Spleen (tissue), 11 donors: ENCODE data around the gene RSBN1L. TPM values are rescaled to one million over a fixed set of nuclear protein-coding genes. Genes with fewer than 3 reads are reported as not detected.

Experiments
- DNase-seq: peaks from one replicate; pipeline ENCODE4 v3.0.0-alpha.2; 2020
- H3K27ac ChIP-seq, 8 donors: fragments of 200-600 bp; sonication (generic) in 7 of 8; 1 replicate in 4 of 8; 2 replicates in 4 of 8; pipeline versions ENCODE4 v1.5.0 to v1.8.0; 2016 to 2021; ENCODE audit warnings: inconsistent platforms in 4 of 8, mild to moderate bottlenecking in 4 of 8, moderate library complexity in 1 of 8
- H3K27me3 ChIP-seq, 7 donors: fragments of 200-600 bp; sonication (generic) in 6 of 7; replicated peaks in 1 of 7; 1 replicate in 4 of 7; 2 replicates in 3 of 7; pipeline versions ENCODE4 v1.5.0 to v1.8.0; 2016 to 2021; ENCODE audit warnings: inconsistent platforms in 3 of 7, mild to moderate bottlenecking in 1 of 7
- H3K36me3 ChIP-seq, 6 donors: fragments of 200-600 bp; sonication (generic) in 5 of 6; 1 replicate in 4 of 6; 2 replicates in 2 of 6; pipeline versions ENCODE4 v1.5.0 to v1.8.0; 2016 to 2021; ENCODE audit warnings: inconsistent platforms in 2 of 6
- H3K4me1 ChIP-seq, 6 donors: fragments of 200-600 bp; sonication (generic) in 5 of 6; 1 replicate in 3 of 6; 2 replicates in 3 of 6; pipeline versions ENCODE4 v1.5.0 to v1.8.0; 2016 to 2021; ENCODE audit warnings: inconsistent platforms in 3 of 6
- H3K4me3 ChIP-seq, 8 donors: fragments of 200-600 bp; sonication (generic) in 7 of 8; 1 replicate in 4 of 8; 2 replicates in 4 of 8; pipeline versions ENCODE4 v1.5.0 to v1.8.0; 2016 to 2021; ENCODE audit warnings: inconsistent platforms in 4 of 8, mild to moderate bottlenecking in 4 of 8, moderate library complexity in 2 of 8
- H3K9me3 ChIP-seq, 8 donors: fragments of 200-600 bp; sonication (generic) in 7 of 8; 1 replicate in 4 of 8; 2 replicates in 4 of 8; pipeline versions ENCODE4 v1.5.0 to v1.8.0; 2016 to 2021; ENCODE audit warnings: inconsistent platforms in 4 of 8
- POLR2A ChIP-seq, 3 donors: fragments of 450-650 bp; IDR thresholded peaks; one replicate each; pipeline ENCODE4 v1.5.1; 2017; ENCODE audit warnings: antibody characterized with exemption in 3 of 3, mild to moderate bottlenecking in 1 of 3
- POLR2AphosphoS5 ChIP-seq, 3 donors: sonication (generic); formaldehyde crosslinking; IDR thresholded peaks; one replicate each; pipeline ENCODE4 v1.5.1; 2017; ENCODE audit warnings: antibody characterized with exemption in 3 of 3
- WGBS, 5 donors: extraction: QIAGEN DNeasy Blood & Tissue Kit in 3 of 5; methylation state at CpG; one replicate each; pipeline versions ENCODE4 v1.1.5 to v1.1.7; 2013 to 2018; 5-methylcytosine and 5-hydroxymethylcytosine counted together
- intact Hi-C: fragments of 100-400 bp; cut with DNase I; formaldehyde crosslinking; loops from one replicate; pipeline ENCODE4 v1.15.0; 2023; ENCODE audit warnings: low total_unique reads
- polyA plus RNA-seq, 3 donors: library from polyadenylated mRNA; stranded (reverse); fragments of 200-250 nt; gene quantifications; one replicate each; pipeline ENCODE4 v1.2.1, GENCODE V29; 2013
- total RNA-seq, 7 donors: library from RNA; depleted of rRNA in 3 of 7; stranded (reverse); fragments of >200 nt in 3 of 7; fragmentation: NEBNext Ultra II Directional in 4 of 7; extraction: Animal tissue kit (Norgen Biotek cat#: 25700) in 4 of 7; gene quantifications; one replicate each; pipeline versions ENCODE4 v1.1.0 to v1.2.1, GENCODE V29; 2016 to 2021
- TF ChIP-seq, protein P1 (sequence below), 11 experiments: fragments of 200-600 bp in 7 of 11; fragments of 450-650 bp in 4 of 11; sonication (generic) in 4 of 11; IDR thresholded peaks in 8 of 11; conservative IDR thresholded peaks in 3 of 11; 1 replicate in 7 of 11; 2 replicates in 4 of 11; pipeline versions ENCODE4 v1.4.0 to v1.8.0; 2016 to 2021; ENCODE audit warnings: antibody characterized with exemption in 11 of 11, inconsistent platforms in 4 of 11, mild to moderate bottlenecking in 1 of 11
- donor health status: healthy with polysubstance abuse.
- donor health status: DM: no; HTN: no; CAD: no; lungs with moderate emphysema.
- donor health status: DM: no; HTN: no; CAD: no.
- donor health status: Bipolar disorder and iron deficiency.
- donor health status: healthy.
- donor health status: DM: no; HTN: no; CAD: no.
- donor health status: DM: yes; HTN: yes; CAD: no.

RSBN1L gene
- total and polyA plus RNA-seq, 10 donors, result 9.4 to 32.5 (median 27.5) TPM

DNA sequence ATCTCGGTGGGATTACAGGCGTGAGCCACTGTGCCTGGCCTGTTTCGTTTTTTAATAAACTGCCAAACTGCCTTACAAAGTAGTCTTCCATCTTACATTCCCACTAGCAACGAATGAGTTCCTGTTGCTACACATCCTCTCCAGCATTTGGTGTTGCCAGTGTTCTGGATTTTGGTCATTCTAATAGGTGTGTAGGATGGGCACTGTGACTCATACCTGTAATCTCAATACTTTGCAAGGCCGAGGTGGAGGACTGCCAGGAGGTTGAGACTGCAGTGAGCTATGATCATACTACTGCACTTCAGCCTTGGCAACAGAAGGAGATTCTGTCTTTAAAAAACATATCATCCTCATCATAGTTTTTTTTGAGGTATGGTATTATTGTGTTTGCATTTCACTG is 21.4 kb upstream of the RSBN1L start:
- WGBS, 5 donors, result 64 to 87% (median 75%) methylated on average over 5 of the region's 5 CpGs
- no peak overlapping the region for H3K27ac ChIP-seq
- no peak overlapping the region for H3K4me3 ChIP-seq
- no peaks in the 10 kb centered on the region for H3K27me3 ChIP-seq
- TF ChIP-seq POLR2AphosphoS5 (IDR thresholded peaks at IDR 0.05), result no peak
- TF ChIP-seq, protein P1, sequence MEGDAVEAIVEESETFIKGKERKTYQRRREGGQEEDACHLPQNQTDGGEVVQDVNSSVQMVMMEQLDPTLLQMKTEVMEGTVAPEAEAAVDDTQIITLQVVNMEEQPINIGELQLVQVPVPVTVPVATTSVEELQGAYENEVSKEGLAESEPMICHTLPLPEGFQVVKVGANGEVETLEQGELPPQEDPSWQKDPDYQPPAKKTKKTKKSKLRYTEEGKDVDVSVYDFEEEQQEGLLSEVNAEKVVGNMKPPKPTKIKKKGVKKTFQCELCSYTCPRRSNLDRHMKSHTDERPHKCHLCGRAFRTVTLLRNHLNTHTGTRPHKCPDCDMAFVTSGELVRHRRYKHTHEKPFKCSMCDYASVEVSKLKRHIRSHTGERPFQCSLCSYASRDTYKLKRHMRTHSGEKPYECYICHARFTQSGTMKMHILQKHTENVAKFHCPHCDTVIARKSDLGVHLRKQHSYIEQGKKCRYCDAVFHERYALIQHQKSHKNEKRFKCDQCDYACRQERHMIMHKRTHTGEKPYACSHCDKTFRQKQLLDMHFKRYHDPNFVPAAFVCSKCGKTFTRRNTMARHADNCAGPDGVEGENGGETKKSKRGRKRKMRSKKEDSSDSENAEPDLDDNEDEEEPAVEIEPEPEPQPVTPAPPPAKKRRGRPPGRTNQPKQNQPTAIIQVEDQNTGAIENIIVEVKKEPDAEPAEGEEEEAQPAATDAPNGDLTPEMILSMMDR (IDR thresholded peaks at IDR 0.05 in 8 of 11, conservative IDR thresholded peaks at IDR 0.05 in 3 of 11), result no peak
- no peak for TF ChIP-seq POLR2A (IDR thresholded peaks at IDR 0.05)
- intact Hi-C loops, result no loop called here
- DNase-seq, result no peak
- peaks cover 0 to 14% (median 0%) of the 10 kb centered on the region in 6 donors for H3K36me3 ChIP-seq
- no peaks in the 10 kb centered on the region for H3K4me1 ChIP-seq
- no peaks in the 10 kb centered on the region for H3K9me3 ChIP-seq

DNA sequence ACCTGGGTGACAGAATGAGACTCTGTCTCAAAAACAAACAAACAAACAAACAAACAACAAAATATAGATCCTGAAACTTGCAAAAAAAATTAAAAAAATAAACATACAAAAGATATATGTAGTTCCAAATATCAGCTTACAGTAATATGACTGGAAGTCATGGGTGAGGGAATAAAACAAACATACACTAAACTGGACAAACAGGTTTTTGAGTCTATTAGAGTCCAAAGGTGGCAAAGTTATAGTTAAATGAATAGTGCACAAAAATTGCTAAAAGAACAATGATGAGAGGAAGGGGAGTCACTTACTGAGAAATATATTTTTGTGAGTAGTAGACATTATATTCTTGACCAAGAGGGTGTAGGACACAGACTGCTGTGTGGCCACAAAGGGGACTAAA is 16.7 kb upstream of the RSBN1L start:
- Histone ChIP-seq H3K9me3 (no peaks in the 10 kb centered on the region), H3K27ac (no peak overlapping the region), H3K27me3 (no peaks in the 10 kb centered on the region), H3K4me3 (no peak overlapping the region), H3K4me1 (peaks cover 0 to 8% (median 0%) of the 10 kb centered on the region in 6 donors), H3K36me3 (peaks cover 0 to 31% (median 13%) of the 10 kb centered on the region in 6 donors)
- no peak for DNase-seq
- intact Hi-C loops, result no loop called here
- no peak for TF ChIP-seq POLR2A (IDR thresholded peaks at IDR 0.05)
- TF ChIP-seq POLR2AphosphoS5 (IDR thresholded peaks at IDR 0.05), result no peak
- TF ChIP-seq, protein P1 (IDR thresholded peaks at IDR 0.05 in 8 of 11, conservative IDR thresholded peaks at IDR 0.05 in 3 of 11), result no peak

DNA sequence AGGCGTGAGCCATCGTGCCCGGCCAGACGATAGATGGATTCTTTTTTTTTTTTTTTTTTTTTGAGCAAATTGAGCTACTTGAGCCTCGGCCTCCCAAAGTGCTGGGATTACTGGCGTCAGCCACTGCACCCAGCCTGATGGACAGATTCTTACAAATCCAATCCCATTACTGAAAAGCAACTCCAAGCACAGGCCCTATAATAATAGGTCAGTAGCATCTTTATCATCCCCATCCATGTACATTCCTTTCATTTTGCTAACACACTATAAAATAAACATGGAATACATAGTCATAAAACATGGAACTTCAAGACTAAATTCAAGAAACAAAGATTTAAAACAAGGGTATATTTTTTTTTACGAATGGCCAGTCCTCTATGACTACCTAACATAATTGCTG is 16.0 kb upstream of the RSBN1L start:
- intact Hi-C loops, result no loop called here
- no peaks in the 10 kb centered on the region for H3K27me3 ChIP-seq
- no peak overlapping the region for H3K4me3 ChIP-seq
- no peaks in the 10 kb centered on the region for H3K9me3 ChIP-seq
- H3K27ac ChIP-seq, result no peak overlapping the region
- H3K36me3 ChIP-seq, result peaks cover 0 to 31% (median 13%) of the 10 kb centered on the region in 6 donors
- no peak for DNase-seq
- 95 to 98% (median 96%) methylated on average over 6 to 7 of the region's 7 CpGs for WGBS, 5 donors
- TF ChIP-seq POLR2A (IDR thresholded peaks at IDR 0.05) (no peak), POLR2AphosphoS5 (IDR thresholded peaks at IDR 0.05) (no peak)
- TF ChIP-seq, protein P1 (IDR thresholded peaks at IDR 0.05 in 8 of 11, conservative IDR thresholded peaks at IDR 0.05 in 3 of 11), result no peak
- peaks cover 0 to 15% (median 3%) of the 10 kb centered on the region in 6 donors for H3K4me1 ChIP-seq

DNA sequence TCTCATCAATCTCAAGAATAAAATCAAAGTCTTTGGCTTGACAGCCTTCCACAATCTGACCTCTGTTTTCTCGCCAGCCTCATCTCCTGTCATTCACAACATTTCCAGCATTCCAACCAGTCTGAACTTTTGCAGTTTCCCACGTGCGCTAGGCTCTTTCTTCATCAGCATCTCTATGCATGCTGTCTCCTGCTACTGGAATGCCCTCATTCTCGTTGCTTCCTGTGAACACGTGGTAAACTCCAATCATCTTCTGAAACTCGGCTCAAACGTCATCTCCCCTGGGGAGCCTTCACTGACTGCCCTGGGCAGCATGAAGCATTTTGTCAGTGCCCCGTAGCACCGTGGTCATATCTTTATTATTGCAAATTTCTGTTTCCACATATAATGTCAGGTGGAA is 12.2 kb upstream of the RSBN1L start:
- TF ChIP-seq POLR2AphosphoS5 (IDR thresholded peaks at IDR 0.05), result no peak
- TF ChIP-seq, protein P1 (IDR thresholded peaks at IDR 0.05 in 8 of 11, conservative IDR thresholded peaks at IDR 0.05 in 3 of 11), result no peak
- TF ChIP-seq POLR2A (IDR thresholded peaks at IDR 0.05), result no peak

More for the DNA sequence above, 12.2 kb upstream of the RSBN1L start:
- DNase-seq, result no peak
- Histone ChIP-seq H3K27me3 (no peaks in the 10 kb centered on the region), H3K36me3 (peaks cover 0 to 31% (median 13%) of the 10 kb centered on the region in 6 donors), H3K27ac (peak overlapping the region in 2 of 8 donors; percentile 67 to 78), H3K4me1 (peaks cover 0 to 47% (median 21%) of the 10 kb centered on the region in 6 donors), H3K9me3 (no peaks in the 10 kb centered on the region), H3K4me3 (no peak overlapping the region)
- intact Hi-C loops, result no loop called here
- WGBS, 5 donors, result 51 to 70% (median 61%) methylated on average over 9 of the region's 9 CpGs
